Subcutaneous abdominal adipose tissue (tissue), 5 donors: ENCODE measurements around the gene IL13.
"Not testable (repeated sequence)": the region's sequence is repeated elsewhere in the genome, so short reads cannot be mapped to it uniquely, and the experiment has no call there.

ENCODE experiments used
- H3K27ac ChIP-seq: one replicate; pipeline ENCODE4 v1.7.0; 2013; ENCODE audit warnings: low read depth, mild to moderate bottlenecking, inconsistent platforms, low read length, moderate library complexity
- H3K27me3 ChIP-seq, 5 donors: one replicate each; pipeline ENCODE4 v1.7.0; 2013; ENCODE audit warnings: low read length in 5 of 5, inconsistent platforms in 1 of 5; ENCODE audit not compliant: control insufficient read depth in 5 of 5, insufficient read depth in 4 of 5
- H3K36me3 ChIP-seq, 5 donors: one replicate each; pipeline ENCODE4 v1.7.0; 2013; ENCODE audit warnings: low read length in 5 of 5; ENCODE audit not compliant: control insufficient read depth in 5 of 5, insufficient read depth in 5 of 5
- H3K4me1 ChIP-seq, 5 donors: one replicate each; pipeline ENCODE4 v1.7.0; 2013; ENCODE audit warnings: low read length in 5 of 5, mild to moderate bottlenecking in 3 of 5, moderate library complexity in 1 of 5; ENCODE audit not compliant: control insufficient read depth in 5 of 5, insufficient read depth in 5 of 5
- H3K4me3 ChIP-seq, 5 donors: one replicate each; pipeline ENCODE4 v1.7.0; 2013; ENCODE audit warnings: low read length in 5 of 5, low read depth in 1 of 5
- H3K9ac ChIP-seq, 5 donors: one replicate each; pipeline ENCODE4 v1.7.0; 2013; ENCODE audit warnings: low read length in 5 of 5, mild to moderate bottlenecking in 4 of 5, moderate library complexity in 3 of 5
- H3K9me3 ChIP-seq, 5 donors: one replicate each; pipeline ENCODE4 v1.7.0; 2013; ENCODE audit warnings: low read length in 5 of 5; ENCODE audit not compliant: control insufficient read depth in 5 of 5
- donor health status: healthy.
- donor health status: healthy.
- donor health status: healthy.
- donor health status: healthy.
- donor health status: healthy.

IL13 gene

GRCh38 chr5:132688536-132689339 is 30.8 kb downstream of the IL13 start:
- Histone ChIP-seq H3K36me3 (no peaks in the 10 kb centered on the region), H3K4me3 (no peak overlapping the region), H3K9ac (no peak overlapping the region), H3K9me3 (no peaks in the 10 kb centered on the region), H3K27ac (no peak overlapping the region), H3K27me3 (no peaks in the 10 kb centered on the region), H3K4me1 (no peaks in the 10 kb centered on the region)

DNA sequence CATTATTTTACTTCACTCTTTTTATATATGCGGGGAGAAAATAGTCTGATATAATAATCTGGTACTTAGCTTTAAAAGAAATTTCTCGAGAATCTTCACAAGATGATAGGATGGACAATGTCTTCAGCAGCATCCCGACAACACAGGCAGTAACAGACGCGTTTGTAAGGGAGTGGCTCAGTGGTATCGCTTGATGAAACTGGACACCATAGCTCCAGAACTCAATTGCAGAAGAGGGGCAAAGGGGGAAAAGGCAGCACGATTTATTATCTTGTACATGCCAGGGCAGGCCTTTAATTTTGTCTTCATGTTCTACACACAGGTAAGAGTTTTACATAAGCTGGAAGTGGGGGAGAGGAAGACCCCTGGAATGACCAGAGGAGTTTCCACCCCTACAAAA is 31.5 kb downstream of the IL13 start:
- H3K9me3 ChIP-seq = no peaks in the 10 kb centered on the region
- no peak overlapping the region for H3K4me3 ChIP-seq
- H3K27ac ChIP-seq = no peak overlapping the region
- no peaks in the 10 kb centered on the region for H3K27me3 ChIP-seq
- H3K9ac ChIP-seq = no peak overlapping the region
- no peaks in the 10 kb centered on the region for H3K4me1 ChIP-seq
- H3K36me3 ChIP-seq = no peaks in the 10 kb centered on the region

DNA sequence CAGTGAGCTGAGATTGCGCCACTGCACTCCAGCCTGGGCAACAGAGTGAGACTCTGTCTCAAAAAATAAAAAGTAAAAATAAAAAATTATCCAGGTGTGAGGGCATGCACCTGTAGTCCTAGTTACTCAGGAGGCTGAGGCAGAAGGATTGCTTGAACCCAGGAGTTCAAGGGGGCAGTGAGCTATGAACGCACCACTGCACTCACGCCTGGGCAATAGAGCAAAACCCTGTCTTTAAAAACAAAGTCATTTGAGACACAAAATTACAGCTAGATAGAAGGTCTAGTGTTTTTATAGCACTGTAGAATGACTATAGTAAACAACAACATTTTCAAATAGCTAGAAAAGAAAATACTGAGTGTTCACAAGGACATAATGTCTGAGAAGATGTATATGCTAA is 32.2 kb downstream of the IL13 start:
- Histone ChIP-seq H3K36me3 (no peaks in the 10 kb centered on the region), H3K4me1 (no peaks in the 10 kb centered on the region), H3K9ac (no peak overlapping the region), H3K9me3 (no peaks in the 10 kb centered on the region), H3K4me3 (no peak overlapping the region), H3K27ac (no peak overlapping the region), H3K27me3 (no peaks in the 10 kb centered on the region)

- not testable (repeated sequence) for H3K27ac ChIP-seq, H3K4me1 ChIP-seq, H3K27me3 ChIP-seq, H3K9ac ChIP-seq, H3K9me3 ChIP-seq, H3K4me3 ChIP-seq, H3K36me3 ChIP-seq
Observed at GRCh38 chr5:132691755-132692631, 34.0 kb downstream of the IL13 start.

GRCh38 chr5:132692632-132692967 is 34.6 kb downstream of the IL13 start:
- no peak overlapping the region for H3K9ac ChIP-seq
- no peaks in the 10 kb centered on the region for H3K9me3 ChIP-seq
- no peaks in the 10 kb centered on the region for H3K4me1 ChIP-seq
- peaks cover 0 to 4% (median 4%) of the 10 kb centered on the region in 5 donors for H3K36me3 ChIP-seq
- H3K27ac ChIP-seq = no peak overlapping the region
- H3K4me3 ChIP-seq = no peak overlapping the region
- H3K27me3 ChIP-seq = no peaks in the 10 kb centered on the region

DNA sequence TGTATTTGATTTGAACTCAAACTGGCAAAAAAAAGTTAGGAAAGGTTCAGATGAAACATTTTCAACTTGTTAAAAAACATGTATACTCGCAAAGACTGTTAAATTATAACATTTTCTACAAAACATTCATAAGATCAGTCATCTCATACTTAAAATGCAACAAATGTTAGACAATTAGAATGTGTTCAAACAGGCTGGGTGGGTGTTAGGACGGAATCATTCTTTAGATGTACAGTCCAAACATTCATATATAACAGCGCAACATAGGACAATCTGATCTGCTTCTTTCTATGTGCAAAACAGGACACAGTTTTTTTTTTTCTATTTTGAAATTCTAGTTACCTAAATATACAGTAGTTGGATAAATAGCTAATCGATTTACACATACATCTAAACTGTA is 38.0 kb downstream of the IL13 start:
- Histone ChIP-seq H3K9me3 (no peaks in the 10 kb centered on the region), H3K4me3 (no peak overlapping the region), H3K27ac (no peak overlapping the region), H3K9ac (no peak overlapping the region), H3K4me1 (no peaks in the 10 kb centered on the region), H3K36me3 (peaks cover 7 to 19% (median 10%) of the 10 kb centered on the region in 5 donors), H3K27me3 (no peaks in the 10 kb centered on the region)

GRCh38 chr5:132704875-132705274 is 46.9 kb downstream of the IL13 start:
- Histone ChIP-seq H3K27ac (no peak overlapping the region), H3K4me1 (no peaks in the 10 kb centered on the region), H3K36me3 (peaks cover 8 to 25% (median 12%) of the 10 kb centered on the region in 5 donors), H3K9ac (no peak overlapping the region), H3K4me3 (no peak overlapping the region), H3K27me3 (no peaks in the 10 kb centered on the region), H3K9me3 (no peaks in the 10 kb centered on the region)

DNA sequence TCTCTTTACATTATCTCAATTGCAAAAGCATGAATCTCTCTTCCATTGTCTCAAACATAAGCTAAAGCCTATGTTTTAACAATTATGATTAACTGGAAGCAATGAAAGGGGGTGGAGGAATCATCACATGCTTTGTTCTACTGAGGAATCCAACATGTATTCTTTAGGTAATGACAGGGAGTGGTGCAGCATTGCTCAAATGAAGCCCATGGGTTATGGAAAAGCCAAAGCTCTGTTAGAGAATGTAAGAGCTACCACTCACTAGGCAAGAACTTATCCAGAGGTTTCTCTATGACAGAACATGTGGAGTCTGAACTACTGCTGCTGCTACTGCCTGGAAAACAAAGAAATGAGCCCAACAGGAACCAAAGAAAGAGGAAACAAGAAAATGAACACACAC is 50.7 kb downstream of the IL13 start:
- Histone ChIP-seq H3K27me3 (no peaks in the 10 kb centered on the region), H3K27ac (no peak overlapping the region), H3K4me1 (no peaks in the 10 kb centered on the region), H3K36me3 (peaks cover 0 to 14% (median 0%) of the 10 kb centered on the region in 5 donors), H3K9ac (no peak overlapping the region), H3K9me3 (no peaks in the 10 kb centered on the region), H3K4me3 (no peak overlapping the region)
